GM12872 (cell line): ENCODE measurements around the gene PRDX5.

Experiments used
- TF ChIP-seq, protein P1 (sequence below): IDR thresholded peaks from 3 replicates; pipeline ENCODE4 v1.5.1; 2011; ENCODE audit warnings: low read depth, mild to moderate bottlenecking, low read length, moderate library complexity; ENCODE audit not compliant: insufficient read depth

The PRDX5 gene

DNA sequence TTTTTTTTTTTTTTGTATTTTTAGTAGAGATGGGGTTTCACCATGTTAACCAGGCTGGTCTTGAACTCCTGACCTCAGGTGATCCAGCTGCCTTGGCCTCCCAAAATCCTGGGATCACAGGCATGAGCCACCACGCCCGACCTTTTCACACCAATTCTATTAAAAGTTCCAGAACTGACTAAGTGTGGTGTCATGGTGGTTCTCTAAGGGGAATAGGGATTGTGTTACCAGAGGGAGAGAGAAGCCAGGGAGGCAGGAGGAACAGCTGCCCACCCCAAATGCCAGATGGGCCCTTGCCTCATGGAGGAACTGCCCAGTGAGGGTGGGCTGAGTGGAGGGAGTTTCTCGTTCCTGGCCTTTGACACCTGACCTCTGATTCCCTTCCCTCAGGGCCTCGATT lies 47.0 kb downstream of the PRDX5 start:
- TF ChIP-seq, protein P1, sequence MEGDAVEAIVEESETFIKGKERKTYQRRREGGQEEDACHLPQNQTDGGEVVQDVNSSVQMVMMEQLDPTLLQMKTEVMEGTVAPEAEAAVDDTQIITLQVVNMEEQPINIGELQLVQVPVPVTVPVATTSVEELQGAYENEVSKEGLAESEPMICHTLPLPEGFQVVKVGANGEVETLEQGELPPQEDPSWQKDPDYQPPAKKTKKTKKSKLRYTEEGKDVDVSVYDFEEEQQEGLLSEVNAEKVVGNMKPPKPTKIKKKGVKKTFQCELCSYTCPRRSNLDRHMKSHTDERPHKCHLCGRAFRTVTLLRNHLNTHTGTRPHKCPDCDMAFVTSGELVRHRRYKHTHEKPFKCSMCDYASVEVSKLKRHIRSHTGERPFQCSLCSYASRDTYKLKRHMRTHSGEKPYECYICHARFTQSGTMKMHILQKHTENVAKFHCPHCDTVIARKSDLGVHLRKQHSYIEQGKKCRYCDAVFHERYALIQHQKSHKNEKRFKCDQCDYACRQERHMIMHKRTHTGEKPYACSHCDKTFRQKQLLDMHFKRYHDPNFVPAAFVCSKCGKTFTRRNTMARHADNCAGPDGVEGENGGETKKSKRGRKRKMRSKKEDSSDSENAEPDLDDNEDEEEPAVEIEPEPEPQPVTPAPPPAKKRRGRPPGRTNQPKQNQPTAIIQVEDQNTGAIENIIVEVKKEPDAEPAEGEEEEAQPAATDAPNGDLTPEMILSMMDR = no peak

DNA sequence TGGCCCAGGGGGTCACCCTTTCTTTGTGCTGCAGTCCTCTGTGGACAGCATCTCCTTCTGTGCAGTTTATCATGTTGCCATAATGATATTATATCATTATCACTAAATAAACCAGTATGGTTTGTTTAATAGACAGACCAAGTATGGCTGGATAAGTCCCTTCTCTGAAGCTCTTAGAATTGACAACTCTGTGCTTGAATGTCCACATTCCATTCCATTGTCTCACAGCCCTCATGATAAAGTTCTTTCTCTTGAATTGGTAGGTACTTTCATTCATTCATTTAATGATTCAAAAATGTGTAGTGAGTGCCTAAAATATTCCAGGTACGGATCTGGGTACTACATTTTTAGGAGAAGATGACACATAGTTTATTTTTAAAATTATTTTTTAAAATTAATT lies 48.8 kb downstream of the PRDX5 start:
- TF ChIP-seq, protein P1 = no peak

DNA sequence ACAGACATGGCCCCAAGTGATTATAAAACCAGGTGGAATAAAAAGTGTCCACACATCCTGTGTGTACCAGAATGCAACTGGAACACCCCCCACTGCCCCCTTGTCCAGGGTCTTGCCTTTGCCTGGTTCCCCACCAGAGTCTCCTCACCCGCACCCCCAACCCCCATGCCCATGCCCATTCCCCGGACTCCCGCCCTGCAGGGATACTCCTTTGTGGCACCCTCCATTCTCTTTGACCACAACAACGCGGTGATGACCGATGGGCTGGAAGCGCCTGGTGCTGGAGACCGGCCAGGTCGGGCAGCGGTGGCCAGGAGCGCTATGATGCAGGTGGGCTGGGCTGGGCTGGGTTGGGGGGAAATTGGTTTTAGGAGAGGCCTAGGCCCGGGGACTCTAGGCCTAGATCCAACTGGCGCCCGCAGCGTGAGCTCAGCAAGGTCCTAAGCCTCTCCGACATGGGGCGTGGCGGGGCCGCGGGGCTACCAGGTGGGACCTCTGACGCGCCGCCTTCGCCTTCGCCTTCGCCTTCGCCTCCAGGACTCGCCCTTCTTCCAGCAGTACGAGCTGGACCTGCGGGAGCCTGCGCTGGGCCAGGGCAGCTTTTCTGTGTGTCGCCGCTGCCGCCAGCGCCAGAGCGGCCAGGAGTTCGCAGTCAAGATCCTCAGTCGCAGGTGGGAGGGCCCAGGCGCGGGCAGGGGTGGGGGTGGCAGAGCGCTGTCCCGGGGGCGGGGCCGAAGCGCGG lies 50.2 kb downstream of the PRDX5 start:
- TF ChIP-seq, protein P1 = no peak

DNA sequence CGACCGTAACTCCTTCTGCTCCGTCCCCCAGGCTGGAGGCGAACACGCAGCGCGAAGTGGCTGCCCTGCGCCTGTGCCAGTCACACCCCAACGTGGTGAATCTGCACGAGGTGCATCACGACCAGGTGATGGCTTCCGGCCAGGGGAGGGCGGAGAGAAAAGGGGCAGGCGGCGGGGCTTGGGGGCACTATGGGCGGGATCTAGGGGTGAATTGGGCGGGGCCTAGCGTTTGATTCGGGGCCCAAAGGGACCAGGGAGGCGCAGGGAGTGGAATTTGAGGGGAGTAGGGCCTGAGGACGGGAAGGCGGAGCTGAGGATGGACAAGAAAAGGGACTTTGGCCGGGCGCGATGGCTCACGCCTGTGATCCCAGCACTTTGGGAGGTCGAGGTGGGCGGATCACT lies 50.8 kb downstream of the PRDX5 start:
- TF ChIP-seq, protein P1 = no peak

DNA sequence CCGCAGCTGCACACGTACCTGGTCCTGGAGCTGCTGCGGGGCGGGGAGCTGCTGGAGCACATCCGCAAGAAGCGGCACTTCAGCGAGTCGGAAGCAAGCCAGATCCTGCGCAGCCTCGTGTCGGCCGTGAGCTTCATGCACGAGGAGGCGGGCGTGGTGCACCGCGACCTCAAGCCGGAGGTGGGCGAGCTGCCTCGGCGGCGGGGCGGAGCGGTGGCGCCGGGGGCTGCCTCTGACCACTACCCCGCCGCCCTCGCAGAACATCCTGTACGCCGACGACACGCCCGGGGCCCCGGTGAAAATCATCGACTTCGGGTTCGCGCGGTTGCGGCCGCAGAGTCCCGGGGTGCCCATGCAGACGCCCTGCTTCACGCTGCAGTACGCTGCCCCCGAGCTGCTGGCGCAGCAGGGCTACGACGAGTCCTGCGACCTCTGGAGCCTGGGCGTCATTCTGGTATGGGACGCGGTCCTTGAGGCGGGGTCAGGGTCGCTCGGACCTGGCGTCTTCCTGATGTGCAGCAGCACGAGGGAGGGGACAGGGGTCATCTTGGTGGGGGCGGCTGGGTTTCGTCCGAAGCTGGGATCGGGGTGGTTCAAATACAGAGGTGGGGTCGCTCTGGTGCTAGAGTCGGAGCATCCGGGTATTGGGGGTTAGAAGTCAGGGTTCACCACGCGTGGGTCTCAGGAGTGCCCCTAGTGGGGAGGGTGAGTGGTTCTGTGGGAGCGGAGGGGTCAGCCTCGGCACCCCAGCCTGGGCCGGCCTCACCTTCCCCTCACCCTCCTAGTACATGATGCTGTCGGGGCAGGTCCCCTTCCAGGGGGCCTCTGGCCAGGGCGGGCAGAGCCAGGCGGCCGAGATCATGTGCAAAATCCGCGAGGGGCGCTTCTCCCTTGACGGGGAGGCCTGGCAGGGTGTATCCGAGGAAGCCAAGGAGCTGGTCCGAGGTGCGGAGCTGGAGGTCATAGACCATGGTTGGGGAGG lies 51.8 kb downstream of the PRDX5 start:
- TF ChIP-seq, protein P1 = no peak

DNA sequence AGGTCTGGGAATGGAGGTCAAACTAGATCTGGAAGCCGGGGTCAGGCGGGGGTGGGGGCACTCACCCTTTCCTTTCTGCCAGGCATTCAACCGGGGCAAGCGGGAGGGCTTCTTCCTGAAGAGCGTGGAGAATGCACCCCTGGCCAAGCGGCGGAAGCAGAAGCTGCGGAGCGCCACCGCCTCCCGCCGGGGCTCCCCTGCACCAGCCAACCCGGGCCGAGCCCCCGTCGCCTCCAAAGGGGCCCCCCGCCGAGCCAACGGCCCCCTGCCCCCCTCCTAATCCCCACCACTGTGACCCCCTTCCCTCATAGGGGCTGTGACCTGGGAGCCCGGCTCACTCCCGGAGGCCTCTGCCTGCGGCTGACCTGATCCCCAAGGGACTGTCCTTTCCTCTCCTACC lies 53.3 kb downstream of the PRDX5 start:
- TF ChIP-seq, protein P1 = no peak
